Spleen (tissue), 7 donors: ENCODE measurements around the gene FOXL2NB.

Experiments used
- CTCF ChIP-seq, 11 experiments: fragments of 200-600 bp in 7 of 11; fragments of 450-650 bp in 4 of 11; sonication (generic) in 4 of 11; IDR thresholded peaks in 8 of 11; conservative IDR thresholded peaks in 3 of 11; 1 replicate in 7 of 11; 2 replicates in 4 of 11; pipeline versions ENCODE4 v1.4.0 to v1.8.0; 2016 to 2021; ENCODE audit warnings: antibody characterized with exemption in 11 of 11, inconsistent platforms in 4 of 11, mild to moderate bottlenecking in 1 of 11
- POLR2A ChIP-seq, 3 donors: fragments of 450-650 bp; IDR thresholded peaks; one replicate each; pipeline ENCODE4 v1.5.1; 2017; ENCODE audit warnings: antibody characterized with exemption in 3 of 3, mild to moderate bottlenecking in 1 of 3
- POLR2AphosphoS5 ChIP-seq, 3 donors: sonication (generic); formaldehyde crosslinking; IDR thresholded peaks; one replicate each; pipeline ENCODE4 v1.5.1; 2017; ENCODE audit warnings: antibody characterized with exemption in 3 of 3
- donor health status: DM: no; HTN: no; CAD: no; lungs with moderate emphysema.
- donor health status: DM: no; HTN: no; CAD: no.
- donor health status: DM: no; HTN: no; CAD: no.

DNA sequence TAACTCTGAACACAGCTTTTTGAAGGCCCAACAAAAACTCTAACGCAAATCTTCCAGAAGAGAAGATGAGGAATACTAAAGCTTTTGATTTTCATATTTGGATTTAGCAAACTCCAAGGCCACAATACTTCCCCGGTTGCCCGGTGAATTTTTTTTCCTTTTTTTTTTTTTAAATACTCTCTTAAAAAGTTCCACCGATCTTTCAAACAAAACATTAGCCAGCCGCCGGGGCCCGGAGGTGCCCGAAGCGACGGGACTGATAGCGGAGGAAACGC, 2.4 kb upstream of the FOXL2NB start:
- TF ChIP-seq POLR2AphosphoS5 (IDR thresholded peaks at IDR 0.05) (no peak), CTCF (IDR thresholded peaks at IDR 0.05 in 8 of 11, conservative IDR thresholded peaks at IDR 0.05 in 3 of 11) (no peak), POLR2A (IDR thresholded peaks at IDR 0.05) (no peak)
